NCI-H2196 (cell line): Measurements from ENCODE around the gene TMEM63A.

Experiments used
- DNase-seq: peaks from one replicate; lab custom pipeline; 2025; ENCODE audit not compliant: unreplicated experiment; lab: John Stamatoyannopoulos, UW

Gene TMEM63A

DNA sequence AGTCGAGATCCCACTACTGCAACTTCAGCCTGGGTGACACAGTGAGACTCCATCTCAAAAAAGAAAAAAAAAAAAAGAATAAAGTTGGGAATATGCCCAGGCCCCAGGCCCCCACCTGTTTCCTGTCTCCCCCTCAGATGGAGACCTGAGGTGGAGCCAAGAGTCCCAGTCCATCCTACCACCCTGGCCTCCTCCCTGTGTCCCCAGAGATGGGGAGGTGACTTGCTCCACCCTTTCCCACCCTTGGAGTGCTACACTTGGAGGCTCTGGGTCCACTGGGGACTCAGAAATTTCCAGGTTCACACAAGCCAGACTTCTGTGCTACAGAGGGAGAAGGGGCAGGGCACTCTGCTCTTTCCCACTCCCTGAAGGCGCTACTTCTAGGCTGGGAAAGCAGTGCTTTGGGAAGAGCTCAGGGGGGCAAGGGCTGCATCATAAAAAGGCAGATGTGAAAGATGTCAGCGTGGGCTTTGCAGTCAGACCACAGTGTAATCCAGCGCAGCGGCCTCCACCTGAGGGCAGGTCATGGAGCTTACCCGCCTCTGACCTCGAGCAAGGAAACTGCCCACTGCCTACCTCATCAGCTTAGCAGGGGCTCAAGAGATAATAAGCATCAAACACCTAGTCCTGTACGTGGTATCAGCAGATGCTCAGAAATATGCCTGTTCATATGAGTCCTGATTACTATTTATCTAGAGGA is 13.4 kb downstream of the TMEM63A start:
- no peak for DNase-seq

DNA sequence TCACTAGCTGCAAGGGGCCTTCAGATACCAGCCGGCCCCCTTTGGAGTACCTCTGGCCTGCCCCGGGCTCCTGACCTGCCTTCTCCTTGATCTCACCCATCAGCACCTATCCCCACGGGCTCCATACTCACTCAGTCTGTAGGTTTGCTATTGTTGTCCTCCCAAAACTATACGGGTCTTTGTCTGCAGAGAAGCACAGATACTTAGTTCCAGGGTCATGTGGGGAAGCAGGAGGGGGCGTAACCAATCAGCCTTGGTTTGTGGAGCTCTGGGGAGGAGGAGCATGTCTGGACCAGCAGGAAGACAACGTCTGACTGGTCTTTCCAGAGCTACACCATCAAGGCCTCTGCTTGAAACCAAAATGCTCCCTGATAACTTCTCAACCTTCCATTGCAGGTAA is 15.2 kb downstream of the TMEM63A start:
- DNase-seq, result no peak

DNA sequence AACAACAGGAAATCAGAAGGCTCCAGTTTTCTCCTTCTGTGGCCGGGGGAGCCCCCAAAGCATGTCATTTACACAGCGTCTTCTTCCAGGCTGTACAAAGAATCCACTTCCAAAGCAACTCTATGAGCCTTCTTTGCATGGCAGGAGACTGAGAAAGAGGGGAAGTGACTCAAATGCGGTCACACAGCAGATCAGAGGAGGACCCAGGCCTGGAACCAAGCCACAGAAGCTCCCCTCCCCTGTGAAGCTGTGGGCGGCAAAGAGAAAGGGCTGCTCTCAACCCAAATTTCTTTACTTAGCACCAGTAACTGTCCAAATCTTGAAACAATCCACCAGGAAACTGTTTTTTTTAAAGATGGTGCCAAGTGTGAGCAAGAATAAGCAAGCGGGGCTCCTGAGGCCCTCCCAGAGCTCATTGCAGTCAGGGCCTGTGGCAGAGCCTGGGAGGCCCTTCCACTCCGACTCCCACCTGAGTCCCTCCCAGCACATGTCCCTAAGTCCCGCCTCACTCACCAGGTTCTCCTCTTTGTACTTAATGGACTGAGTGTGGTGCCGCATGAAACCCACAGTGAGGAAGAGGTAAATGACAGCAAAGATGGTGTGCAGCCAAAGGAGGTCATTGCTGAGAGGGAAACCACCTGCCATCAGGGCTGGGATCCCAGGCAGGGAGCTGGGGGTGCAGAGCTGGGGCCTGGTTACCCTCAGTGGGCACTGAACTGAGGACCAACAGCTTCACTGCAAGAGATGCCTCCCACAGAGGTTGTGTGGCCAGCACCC is 15.9 kb downstream of the TMEM63A start:
- DNase-seq, result no peak

DNA sequence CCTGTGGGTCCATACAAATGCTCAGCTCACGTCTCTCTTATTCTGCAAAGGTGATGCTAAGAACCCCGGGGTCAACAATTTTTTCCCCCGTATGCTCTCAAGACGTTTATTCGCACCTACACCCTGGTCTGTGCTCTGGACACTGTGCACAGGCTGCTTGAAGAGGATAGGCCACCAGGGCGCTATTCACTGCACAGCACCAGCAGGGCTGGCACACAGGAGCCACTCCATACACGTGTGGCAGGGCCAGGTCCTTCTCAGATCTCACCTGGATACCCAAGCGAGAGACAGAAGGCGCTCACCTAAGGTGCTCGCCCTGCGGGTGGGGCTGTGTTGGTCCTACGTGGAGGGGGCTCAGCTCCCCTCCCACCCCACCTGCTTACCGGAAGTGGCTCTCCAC is 16.7 kb downstream of the TMEM63A start:
- DNase-seq, result no peak

DNA sequence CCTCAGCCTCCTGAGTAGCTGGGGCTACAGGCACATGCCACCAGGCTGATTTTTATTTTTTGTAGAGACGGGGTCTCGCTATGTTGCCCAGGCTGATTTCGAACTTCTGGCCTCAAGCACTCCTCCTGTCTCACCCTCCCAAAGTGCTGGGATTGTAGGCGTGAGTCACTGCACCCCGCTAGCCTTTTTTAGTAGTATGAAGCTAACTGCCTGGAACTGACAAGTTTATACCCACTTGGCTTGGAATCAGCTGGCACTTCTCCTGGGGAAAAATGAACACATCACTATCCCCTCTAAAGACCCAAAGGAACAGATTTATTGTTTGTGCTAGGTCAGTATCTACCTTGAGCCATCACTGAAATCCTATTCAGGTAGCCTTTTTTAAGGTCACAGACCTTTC is 19.0 kb downstream of the TMEM63A start:
- DNase-seq, result no peak

DNA sequence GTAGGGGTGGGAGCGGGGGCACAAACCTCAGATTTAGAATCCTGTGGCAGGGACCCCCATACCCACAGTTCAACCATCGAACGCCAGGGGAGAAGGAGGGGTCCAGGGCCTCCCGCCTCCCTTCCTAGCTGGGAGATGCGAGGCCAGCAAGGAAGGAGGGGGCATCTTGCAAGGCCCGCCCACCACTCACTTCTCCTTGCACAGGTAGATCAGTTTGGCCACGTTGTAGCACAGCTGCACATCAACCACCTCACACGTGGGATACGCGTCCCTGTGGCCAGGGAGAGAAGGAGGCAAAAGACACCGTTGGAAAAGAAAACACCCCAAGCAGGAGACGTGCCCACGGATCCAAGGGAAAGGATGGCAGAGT is 19.6 kb downstream of the TMEM63A start:
- DNase-seq, result no peak

DNA sequence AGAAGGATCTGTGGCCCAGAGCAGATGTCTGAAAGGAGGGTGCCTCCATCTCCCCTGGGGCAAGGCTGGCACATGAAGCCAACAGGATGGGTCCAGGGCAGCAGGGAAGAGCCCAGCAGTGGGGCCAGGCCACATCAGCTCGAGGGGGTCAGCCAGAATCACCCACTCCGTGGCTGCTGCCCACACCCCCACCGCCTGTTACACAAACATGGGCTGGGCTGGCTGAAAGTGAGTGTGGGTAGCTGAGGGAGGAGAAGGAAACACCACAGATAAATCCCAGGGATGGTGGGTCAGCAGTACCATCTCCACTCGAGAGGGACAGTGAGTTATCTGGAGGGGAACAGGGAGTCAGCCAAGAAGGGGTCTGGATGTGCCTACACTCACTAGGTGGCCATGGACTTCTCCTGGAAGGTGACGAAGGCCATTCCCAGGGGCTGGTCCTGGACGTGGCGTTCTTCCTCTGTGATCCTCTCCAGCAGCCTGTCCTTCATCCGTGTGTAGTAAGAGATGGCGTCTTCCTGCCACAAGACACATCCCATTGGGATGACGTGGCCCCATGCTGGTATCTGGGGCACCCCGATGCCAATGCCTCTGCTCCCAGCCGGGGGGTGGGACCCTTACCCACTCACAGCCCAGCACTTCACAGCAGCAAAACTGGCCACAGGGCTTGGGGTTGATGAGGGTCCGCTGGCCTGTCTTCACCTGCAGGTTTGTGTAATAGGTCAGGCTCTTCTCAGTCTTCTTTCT is 20.2 kb downstream of the TMEM63A start:
- no peak for DNase-seq

DNA sequence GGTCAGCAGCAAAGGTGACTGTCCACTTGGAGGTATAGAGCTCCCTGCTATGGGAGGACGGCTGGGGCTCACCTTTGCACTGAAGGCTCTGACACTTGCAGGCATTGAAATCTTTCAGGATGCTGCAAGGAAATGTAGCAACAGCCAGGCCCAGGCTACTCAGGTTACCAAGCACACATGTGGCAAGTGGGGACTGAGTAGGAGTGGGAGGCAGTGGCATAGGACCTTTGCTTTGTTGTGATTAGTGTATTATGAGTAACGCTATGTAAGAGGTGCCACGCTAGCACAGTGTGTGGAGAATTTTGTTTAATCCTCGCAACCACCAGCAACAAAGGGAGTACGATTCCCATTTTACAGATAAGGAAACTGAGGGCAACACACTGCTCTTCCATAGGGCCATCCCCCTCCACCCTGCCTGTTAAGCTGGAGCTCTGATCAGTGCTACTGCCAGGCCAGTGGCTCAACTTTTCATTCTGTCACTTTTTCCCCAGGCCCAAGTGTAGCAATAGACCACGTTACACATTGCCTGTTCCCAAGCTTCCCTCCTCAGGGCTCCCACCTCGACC is 21.2 kb downstream of the TMEM63A start:
- DNase-seq, result no peak

DNA sequence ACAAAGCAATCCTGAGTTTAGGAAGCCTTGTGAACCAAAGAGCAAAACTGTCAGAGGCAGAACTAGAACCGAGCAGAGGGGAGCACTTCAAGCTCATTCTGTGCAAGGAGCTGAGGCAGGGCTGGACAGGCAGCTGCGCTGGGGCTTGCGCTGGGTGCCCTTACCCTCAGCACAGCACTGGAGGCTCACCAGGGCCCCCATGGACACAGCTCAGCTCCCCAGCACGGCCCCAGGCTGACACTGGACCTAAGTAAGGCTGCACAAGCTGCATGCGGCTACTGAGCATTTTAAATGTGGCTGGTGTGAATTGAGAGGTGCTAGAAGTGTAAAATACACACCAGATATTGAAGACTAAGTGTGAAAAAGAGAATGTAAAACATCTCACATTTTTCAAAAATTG is 22.1 kb downstream of the TMEM63A start:
- no peak for DNase-seq

DNA sequence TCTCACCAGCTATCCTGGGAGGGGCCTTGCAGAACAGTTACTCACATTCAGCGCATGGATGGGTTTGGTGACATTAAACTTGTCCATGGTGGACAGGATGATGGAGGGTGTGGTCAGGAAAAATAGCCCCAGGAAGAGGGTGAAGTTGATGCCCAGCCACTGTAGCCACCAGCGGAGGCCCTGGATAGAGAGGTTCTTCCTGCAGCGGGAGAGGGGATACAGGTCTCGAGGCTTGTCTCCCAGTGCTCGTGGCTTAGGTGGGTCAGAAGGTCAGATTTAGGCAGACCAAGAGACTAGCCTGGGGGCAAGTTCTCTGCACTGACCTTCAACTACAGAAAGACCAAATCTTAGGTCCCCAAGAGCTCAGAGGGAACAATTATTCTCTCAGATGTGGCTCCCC is 23.0 kb downstream of the TMEM63A start:
- DNase-seq, result no peak

DNA sequence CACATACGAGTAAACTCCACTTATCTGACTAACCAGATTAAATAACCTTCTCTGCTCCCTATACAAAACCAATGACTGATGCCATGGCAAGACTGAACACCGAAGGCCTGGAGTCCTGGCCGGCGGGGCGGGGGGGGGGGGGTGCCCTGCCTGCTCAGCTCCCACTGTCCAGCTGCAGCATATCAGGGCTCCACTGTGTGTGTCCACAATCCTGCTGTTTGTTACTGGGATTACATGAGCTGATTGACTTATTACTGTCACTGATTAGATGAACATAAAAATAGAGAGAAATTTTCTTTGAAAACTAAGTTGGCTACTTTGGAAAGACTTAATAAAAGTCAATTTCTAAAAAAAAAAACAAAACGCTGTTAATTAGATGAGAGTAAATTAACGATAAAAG is 24.9 kb downstream of the TMEM63A start:
- no peak for DNase-seq

DNA sequence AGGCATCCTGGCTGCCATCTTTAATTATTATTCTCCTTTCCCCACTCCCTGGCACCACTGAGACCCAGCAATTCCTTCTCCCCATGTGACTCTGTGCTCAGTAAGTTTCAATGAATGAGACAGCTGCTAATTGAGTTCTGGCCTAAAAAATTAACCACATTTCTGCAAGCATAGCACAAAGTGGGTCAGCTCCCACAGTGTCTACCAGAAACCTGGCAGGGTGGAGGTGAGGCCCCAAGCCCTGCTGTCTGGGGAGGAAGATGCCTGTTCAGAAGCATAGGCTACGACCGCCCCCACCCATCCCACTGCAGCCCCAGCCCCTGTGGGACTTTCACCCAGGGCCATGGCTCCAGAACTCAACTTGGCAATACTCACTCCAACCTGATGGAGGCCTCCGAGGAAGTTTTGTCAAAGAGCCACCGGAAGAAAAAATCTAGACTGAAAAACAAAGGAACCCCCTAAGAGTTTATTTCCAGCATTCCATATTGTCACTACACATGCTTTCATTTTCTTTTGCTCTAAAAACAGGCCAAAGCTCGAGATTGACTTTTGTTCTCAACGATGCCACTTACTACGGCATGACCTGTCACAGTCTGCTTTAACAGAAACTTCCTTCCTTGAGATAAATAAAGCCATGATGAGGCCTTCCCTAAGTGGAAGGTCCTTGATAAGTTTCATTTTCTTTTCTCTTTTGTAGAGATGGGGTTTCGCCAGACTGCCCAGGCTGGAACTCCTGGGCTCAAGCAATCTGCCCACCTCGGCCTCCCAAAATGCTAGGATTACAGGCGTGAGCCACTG is 26.5 kb downstream of the TMEM63A start:
- no peak for DNase-seq

DNA sequence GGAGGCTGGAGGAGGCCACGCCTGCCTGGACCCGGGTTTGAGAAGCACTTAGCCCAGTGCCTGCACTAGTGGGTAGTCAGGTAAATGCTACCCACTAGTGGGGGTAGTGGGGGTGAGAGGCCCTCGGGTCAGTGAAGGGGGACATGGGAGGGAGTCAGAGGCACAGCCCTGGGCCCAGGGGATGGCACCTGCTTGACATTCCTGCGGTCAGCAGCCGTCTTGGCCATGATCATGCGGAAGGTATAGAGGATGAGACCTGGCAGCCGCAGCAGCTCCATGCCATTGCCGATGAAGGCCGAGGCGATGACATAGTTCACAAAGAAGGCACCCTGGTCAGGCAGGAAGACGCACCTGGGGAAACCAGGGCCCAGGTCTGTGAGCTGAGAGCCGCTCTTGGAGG is 28.7 kb downstream of the TMEM63A start:
- no peak for DNase-seq

DNA sequence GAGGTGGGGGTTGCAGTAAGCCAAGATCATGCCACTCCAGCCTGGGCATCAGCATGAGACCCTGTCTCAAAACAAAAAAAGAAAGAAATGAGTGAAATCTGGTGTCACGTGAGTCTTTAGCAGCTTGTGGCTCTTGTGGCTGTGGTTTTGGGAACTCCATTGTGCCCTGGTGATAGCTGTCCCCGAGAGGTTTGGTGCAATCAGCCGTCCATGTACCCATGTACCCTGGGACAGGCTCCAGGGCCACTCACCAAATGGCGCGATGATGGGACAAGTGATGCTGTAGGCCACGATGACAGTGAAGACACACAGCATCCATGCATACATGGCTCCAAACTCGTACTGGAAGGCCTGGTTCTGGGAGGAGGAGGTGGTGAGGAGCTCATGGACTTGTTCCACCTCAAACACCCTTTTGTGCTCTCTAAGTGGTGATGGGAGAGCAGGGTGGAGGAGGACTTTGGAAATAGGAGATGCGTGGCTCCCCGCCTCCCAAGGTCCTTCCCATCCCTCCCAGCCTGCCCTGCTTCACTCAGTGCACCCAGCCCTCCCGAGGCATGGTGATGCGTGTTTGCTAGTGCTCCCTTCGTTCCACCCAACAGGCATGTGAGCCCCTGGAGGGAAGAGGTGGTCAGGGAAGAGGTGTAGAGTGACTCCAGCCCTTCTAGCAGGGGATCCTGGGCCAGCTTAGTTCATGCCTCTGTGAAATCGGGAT is 29.6 kb downstream of the TMEM63A start:
- DNase-seq, result no peak

DNA sequence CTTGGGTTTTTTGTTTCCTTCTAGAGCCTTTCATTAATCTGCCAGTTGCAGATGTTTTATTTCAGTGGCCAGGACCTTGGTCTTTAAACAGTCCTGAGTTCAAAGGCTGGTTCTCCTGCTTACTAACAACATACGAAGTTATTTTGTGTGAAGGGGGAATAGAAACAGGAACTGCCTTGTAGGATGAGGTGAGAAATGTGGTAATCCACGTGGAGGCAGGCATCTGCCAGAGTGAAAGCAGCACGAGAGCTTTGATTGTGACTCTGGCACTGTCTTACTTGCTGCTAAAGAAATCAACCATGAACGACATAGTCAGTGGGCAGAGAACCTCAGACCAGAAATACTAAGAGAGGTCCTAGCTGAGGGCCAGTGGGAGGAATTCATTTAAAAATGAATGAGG is 30.4 kb downstream of the TMEM63A start:
- no peak for DNase-seq

DNA sequence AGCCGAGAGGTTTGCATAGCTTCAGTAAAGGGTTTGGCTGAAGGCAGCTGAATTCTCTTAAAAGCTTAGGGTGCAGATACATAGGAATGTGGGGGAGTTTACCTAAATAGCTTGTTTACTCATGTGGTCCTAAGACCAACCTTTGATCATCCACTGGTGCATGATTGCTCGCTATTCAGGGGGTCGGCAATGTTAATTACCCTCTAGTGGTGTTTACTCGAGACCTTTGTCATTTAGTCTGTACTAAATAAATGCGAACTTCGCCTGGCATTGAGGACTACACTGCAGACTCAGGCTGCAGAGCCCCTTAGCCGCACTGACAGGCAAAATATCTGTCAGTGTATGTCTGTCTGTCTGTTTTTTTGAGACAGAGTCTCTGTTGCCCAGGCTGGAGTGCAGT is 31.8 kb downstream of the TMEM63A start:
- no peak for DNase-seq

DNA sequence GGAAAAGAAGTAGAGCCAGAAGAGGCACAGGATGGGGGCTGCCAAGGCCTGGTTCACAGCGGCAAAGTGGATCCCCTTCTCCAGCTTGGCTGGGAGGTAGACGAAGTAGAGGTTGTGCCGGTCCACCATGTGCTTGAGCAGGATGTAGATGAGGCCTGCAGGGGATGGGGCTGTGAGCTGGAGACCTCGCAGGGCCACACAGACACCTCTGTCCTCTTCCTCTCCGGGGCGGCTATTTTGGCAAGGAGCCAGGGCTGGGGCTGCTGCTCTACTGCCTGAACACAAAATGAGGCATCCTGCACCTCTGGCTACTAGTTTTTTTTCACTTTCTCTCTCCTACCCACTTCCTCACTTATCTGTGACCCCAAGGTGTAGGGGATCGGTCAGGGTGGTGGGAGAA is 32.3 kb downstream of the TMEM63A start:
- no peak for DNase-seq

DNA sequence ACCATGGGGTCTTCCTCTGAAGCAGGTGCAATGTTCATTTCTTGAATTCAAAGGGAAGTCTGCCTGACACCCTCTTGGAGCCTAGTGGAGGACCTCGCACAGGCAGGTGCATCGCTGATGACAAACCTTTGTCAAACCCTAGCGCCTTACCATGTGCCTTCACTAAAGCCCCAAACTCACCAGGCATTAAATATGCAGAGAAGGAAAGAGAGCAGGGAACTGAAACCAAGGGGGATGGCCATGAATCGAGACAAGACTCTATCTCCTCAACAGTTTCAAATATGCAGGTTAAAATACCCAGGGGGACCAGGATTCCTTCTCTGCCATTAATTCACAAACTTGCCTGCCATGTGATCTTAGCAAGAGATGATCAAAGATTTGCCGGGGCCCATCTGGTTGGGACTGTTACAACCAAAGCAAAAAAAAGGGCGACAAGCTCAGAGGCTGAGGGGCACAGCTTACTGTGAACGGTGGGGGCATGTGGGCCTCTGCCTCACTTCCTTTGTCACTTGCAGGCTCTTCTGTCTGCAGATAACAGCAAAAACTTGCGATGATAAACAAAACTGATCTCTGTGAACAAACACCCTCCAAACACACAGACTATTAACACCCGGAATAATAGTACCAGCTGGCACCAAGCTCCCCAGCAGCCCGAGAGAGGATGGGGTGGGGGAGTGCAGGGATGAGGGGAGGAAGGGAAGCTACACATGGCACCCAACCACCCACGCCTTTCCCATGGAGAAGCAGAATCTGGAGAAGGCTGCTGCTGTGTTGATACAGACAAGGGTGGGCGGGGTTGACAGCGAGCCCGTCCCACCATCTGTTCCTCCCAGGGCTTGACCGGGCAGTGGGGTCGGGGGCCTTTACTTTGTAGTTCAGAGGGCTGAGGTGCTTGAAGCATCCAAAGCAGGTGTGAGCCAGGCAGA is 33.9 kb downstream of the TMEM63A start:
- DNase-seq, result no peak

DNA sequence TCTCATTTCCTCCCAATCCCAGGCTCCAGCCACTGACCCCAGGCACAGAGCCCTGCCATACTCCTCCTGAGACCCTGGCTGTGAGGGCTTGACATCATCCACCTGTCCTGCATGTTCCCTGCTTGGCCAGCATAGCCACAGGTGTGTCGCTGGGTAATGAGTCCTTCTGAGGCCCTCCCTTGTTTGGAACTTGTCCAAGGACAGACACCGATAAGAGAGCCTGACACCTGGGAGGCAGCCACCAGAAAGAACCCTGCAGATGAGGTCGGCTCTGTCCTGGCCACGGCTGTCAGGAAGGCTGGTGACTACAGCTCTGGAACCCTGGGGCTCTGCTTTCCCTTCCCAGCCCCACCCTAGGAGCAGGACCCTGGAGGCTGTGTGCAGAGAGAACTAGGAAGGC is 34.6 kb downstream of the TMEM63A start:
- DNase-seq, result peak; percentile 84
